Kidney glomerular epithelial cell (primary cell): Measurements from ENCODE around the gene MMRN2.
"Not testable (repeated sequence)": the region's sequence is repeated elsewhere in the genome, so short reads cannot be mapped to it uniquely, and the experiment has no call there.

Source experiments
- DNase-seq: peaks from one replicate; lab custom pipeline; 2025; lab: John Stamatoyannopoulos, UW

MMRN2 gene

GRCh38 chr10:86956195-86956847, 1.1 kb downstream of the MMRN2 start:
- no peak for DNase-seq

- DNase-seq, result no peak
Measured at GRCh38 chr10:86955501-86956194, 1.8 kb downstream of the MMRN2 start.

DNA sequence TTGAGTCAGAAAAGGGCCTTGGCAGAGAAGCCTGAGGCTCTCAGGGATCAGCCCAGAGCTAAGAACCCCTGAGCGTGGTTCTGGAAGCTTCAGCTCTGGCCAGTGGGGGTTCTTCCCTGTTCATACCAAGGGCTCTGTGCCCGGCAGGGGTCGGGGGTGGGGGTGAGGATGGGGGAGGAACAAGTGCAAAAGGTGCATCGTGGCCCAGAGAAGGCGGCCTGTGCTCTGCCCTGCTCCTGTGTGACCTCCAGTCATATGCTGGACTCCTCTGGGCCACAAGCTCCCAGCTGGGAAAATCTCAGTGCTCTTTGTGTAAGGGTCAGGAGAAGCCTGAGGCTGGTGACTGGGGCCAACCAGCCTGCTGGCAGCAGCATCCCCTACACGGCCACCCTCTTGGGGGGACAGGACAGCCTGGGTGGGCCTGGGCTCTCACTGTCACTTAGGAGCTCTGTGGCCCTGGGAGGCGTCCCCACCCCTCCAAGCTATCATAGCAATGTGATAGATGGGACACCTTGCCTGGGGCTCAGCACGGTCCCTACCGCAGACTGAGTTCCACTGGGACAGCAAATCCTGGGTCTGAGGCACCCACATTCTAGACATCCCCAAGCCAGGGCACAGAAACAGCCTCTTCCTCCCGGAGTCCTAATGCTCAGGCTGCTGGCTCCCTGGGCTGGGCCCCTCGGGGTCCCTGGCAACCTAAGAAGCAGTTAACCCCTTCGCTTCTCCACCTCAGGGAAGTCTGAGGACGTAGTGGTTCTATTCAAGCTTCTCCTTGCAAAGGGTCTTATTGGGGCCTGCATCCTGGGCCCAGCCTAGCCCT, 2.5 kb downstream of the MMRN2 start:
- DNase-seq, result no peak

GRCh38 chr10:86953747-86954680, 3.4 kb downstream of the MMRN2 start:
- DNase-seq, result no peak

DNA sequence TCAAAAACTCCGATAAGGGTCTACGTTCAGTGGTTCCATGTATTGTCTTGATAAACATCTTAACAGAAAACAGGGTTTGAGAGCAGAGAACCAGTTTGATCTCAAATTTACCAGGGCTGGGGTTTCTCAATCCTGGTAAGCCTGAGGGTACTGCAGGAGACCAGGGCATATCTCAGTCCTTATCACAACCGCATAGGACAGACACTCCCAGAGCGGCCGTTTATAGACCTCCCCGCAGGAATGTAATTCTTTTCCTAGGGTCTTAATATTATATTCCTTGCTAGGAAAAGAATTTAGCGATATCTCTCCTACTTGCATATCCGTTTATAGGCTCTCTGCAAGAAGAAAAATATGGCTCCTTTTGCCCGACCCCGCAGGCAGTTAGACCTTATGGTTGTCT, 4.7 kb downstream of the MMRN2 start:
- not testable (repeated sequence) for DNase-seq

DNA sequence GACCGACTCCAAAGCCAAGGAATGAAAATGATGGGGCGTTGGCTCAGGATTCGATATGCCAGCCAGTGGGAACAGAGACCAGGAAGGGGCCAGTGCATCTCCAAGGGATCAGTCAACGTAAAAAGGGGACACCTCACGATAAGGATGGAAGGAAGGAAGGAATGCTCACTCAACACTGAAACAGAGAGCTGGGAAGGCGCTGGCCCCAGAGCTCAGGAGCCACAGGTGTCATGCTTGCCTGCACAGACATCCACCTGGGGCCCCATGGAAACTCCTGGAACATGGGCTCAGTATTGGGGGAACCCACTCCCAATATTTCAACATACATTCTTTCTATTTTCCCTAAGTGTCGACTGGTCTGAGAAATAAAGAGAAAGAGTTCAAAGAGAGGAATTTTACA, 5.3 kb downstream of the MMRN2 start:
- no peak for DNase-seq

DNA sequence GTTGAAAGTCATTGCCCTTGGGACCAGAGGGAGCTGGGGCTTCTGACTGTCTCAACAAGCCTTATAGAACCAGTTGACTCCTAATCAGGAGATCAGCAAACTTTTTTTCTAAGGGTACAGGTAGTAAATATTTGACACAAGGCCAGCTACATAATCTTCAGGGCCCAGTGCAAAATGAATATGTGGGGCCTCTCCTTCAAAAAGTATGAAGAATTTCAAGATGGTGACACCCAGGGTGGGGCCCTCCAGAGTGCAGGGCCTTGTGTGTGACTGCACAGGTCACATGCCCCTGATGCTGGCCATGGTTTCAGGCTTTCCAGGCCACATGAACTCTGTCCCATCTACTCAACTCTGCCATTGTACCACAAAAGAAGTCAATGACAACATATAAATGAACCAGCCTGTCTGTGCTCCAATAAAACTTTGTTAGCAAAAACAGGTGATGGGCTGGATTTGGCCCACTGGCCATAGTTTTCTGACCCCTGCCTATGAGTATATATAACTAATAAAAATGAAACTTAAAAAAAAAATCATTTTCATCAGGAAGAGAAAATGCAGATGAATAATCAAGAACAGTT, 6.1 kb downstream of the MMRN2 start:
- no peak for DNase-seq

GRCh38 chr10:86950349-86950748, 7.1 kb downstream of the MMRN2 start:
- DNase-seq, result no peak

DNA sequence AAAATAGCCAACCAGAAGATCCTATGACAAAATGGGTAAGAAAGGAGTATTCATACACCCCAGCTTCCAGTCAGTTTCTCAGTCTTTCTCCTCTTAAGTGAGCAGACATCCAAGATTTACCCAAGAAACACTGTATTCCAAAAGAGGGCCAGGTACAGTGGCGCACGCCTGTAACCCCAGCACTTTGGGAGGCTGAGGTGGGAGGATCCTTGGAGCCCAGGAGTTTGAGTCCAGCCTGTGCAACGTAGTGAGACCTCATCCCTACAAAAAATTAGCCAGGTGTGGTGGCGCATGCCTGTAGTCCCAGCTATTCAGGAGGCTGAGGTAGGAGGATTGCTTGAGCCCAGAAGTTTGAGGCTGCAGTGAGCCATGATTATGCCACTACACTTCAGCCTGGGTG, 9.6 kb downstream of the MMRN2 start:
- not testable (repeated sequence) for DNase-seq

DNA sequence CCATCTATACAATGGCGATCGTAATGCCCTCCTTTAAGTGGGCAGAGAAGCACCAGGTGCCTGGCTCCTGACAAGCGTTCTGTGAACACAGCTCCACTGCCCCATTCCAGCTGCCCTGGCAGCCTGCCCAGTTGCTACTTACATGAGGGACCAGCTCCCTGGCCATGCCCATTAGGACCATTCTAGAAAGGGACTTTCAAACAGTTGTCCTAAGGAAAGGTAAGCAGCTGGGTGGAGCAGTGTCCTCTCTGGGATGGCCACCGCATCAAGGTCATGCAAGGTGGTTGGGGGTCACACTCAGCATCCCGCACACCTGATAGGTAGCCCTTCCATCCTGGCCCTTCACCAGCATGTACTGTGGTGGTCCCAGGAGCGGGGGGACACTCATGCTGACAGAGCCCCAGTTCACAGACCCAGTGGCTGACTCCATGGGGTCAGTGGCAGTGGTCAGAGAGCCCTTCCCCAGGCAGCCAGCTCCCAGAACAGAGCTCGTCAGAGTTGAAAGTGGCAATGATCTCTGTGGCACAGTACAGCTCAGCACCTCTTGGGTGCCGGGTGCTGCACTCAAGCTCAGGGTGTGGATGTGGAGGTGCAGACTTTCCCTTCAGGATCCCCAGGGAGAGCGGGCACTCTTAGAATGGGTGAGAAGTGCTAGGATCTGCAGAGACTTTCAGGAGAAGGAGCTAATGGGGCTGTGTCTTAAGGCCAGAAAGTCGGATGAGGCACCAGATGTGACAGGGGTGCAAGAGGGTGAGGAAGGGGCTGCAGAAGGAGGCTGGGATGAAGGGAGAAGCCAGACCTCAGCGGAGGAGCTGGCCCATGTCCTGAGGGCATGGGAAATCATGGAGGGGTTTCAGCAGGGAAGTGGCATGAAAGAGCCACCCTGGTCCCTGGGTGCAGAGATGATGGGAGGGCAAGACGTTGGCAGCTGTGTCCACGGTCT, 10.9 kb downstream of the MMRN2 start:
- no peak for DNase-seq

- no peak for DNase-seq
Measured at GRCh38 chr10:86945361-86946212, 11.8 kb downstream of the MMRN2 start.

DNA sequence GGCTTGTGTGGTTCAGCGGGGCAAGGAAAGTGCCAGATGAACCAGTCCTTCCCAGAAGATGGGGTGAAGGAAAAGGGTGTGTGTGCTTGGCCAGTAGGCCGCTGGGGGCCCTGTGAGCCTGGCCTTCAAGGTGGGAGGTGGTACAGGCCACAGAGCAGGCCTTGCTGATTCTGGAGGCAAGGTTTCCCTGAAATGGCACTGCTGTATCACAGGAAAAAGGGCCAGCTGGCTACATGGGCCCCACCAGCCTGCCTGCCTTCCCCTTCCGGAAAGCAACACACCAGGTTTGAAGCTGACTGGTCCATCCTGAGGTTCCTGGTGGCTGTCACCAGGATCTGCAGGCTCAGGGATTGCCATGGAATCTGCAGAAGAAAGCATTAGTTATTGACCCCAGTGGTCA, 12.5 kb downstream of the MMRN2 start:
- DNase-seq, result no peak

DNA sequence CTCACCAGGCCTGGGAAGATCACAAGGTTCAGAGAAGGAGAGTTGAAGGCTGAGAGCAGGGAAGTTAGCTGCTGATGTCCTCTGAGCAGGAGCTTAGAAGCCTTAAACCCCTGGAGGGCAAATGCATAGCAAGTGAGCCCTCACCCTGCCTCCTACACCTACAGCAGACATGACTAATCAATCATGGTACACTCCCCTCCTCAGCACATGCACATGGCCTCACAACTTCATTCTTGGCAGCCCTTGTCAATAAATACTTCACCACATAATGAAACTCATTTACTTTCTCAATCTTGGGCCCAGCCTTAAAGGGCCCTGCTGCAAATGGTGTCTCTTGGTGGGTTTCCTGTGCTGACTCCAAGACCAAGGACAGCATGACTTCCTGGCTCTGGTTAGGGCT, 12.9 kb downstream of the MMRN2 start:
- DNase-seq, result no peak

GRCh38 chr10:86944031-86944419, 13.4 kb downstream of the MMRN2 start:
- no peak for DNase-seq

GRCh38 chr10:86943316-86944030, 13.9 kb downstream of the MMRN2 start:
- DNase-seq, result no peak

- no peak for DNase-seq
Measured at GRCh38 chr10:86942441-86943315, 14.7 kb downstream of the MMRN2 start.

GRCh38 chr10:86941991-86942421, 15.4 kb downstream of the MMRN2 start:
- no peak for DNase-seq

DNA sequence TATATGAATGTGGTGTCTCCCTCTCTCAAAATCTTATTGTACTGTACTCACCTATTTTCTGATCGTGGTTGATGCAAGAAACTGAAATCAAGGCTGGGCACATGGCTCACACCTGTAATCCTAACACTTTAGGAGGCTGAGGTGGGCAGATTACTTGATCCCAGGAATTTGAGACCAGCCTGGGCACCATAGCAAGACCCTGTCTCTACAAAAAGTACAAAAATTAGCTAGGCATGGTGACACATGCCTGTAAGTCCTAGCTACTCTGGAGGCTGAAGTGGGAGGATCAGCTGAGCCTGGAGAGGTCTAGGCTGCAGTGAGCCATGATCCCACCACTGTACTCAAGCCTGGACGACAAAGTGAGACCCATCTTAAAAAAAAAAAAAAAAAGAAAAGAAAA, 16.0 kb downstream of the MMRN2 start:
- no peak for DNase-seq
